ENCODE measurements around the gene RFT1. TPM values are rescaled to one million over a fixed set of nuclear protein-coding genes. Genes with fewer than 3 reads are reported as not detected.
A peak's percentile ranks its signal among the peaks of the same experiment; 100 is the strongest.

RFT1 gene
- total RNA-seq, 4 donors from 2014 or later, result 14.4 to 17.7 (median 16.2) TPM

GRCh38 chr3:53156368-53156834 is 26.2 kb upstream of the RFT1 start:
- Histone ChIP-seq H3K4me3 (replicated peaks in 1 of 3) (no peak overlapping the region), H3K27me3 (no peaks in the 10 kb centered on the region), H3K36me3 (no peaks in the 10 kb centered on the region), H3K27ac (peak overlapping the region; percentile 85 to 91 (median 87)), H3K4me1 (peaks cover 54 to 80% of the 10 kb centered on the region in 2 donors), H3K9me3 (no peaks in the 10 kb centered on the region)
- WGBS, 2 donors, result 11 to 16% methylated on average over 13 to 21 of the region's 36 CpGs
- TF ChIP-seq POLR2A (IDR thresholded peaks at IDR 0.05), result peak in 1 of 2 donors; percentile 50
- no peak for TF ChIP-seq CTCF (IDR thresholded peaks at IDR 0.05)
- DNase-seq, result peak; percentile 57 to 60
- intact Hi-C loops (cut with DNase I), result no loop called here

GRCh38 chr3:53155760-53156159 is 25.5 kb upstream of the RFT1 start:
- Histone ChIP-seq H3K4me1 (peaks cover 58 to 87% of the 10 kb centered on the region in 2 donors), H3K27ac (peak overlapping the region; percentile 88 to 94 (median 91)), H3K27me3 (no peaks in the 10 kb centered on the region), H3K36me3 (no peaks in the 10 kb centered on the region), H3K4me3 (replicated peaks in 1 of 3) (no peak overlapping the region), H3K9me3 (no peaks in the 10 kb centered on the region)
- TF ChIP-seq CTCF (IDR thresholded peaks at IDR 0.05) (no peak), POLR2A (IDR thresholded peaks at IDR 0.05) (peak in 1 of 2 donors; percentile 32)
- WGBS, 2 donors, result 43 to 45% methylated on average over 3 to 6 of the region's 6 CpGs
- intact Hi-C loops (cut with DNase I), result no loop called here
- DNase-seq, result peak; percentile 97 to 98

- no peak overlapping the region for H3K4me3 ChIP-seq (replicated peaks in 1 of 3)
- H3K27me3 ChIP-seq, result no peaks in the 10 kb centered on the region
- H3K4me1 ChIP-seq, result peaks cover 61 to 89% of the 10 kb centered on the region in 2 donors
- intact Hi-C loops (cut with DNase I), result no loop called here
- WGBS, 2 donors, result 20 to 33% methylated on average over 1 to 4 of the region's 4 CpGs
- no peaks in the 10 kb centered on the region for H3K9me3 ChIP-seq
- peak overlapping the region; percentile 88 to 94 (median 91) for H3K27ac ChIP-seq
- peak; percentile 94 to 97 for DNase-seq
- TF ChIP-seq POLR2A (IDR thresholded peaks at IDR 0.05) (no peak), CTCF (IDR thresholded peaks at IDR 0.05) (no peak)
- no peaks in the 10 kb centered on the region for H3K36me3 ChIP-seq
Observed at GRCh38 chr3:53154881-53155285, 24.6 kb upstream of the RFT1 start.

- Histone ChIP-seq H3K4me1 (peaks cover 59 to 88% of the 10 kb centered on the region in 2 donors), H3K27me3 (no peaks in the 10 kb centered on the region), H3K36me3 (no peaks in the 10 kb centered on the region), H3K27ac (peak overlapping the region; percentile 88 to 94 (median 91)), H3K9me3 (no peaks in the 10 kb centered on the region), H3K4me3 (replicated peaks in 1 of 3) (no peak overlapping the region)
- peak in 1 of 2 donors; percentile 51 for DNase-seq
- intact Hi-C loops (cut with DNase I), result no loop called here
- TF ChIP-seq CTCF (IDR thresholded peaks at IDR 0.05), result no peak
- TF ChIP-seq POLR2A (IDR thresholded peaks at IDR 0.05), result no peak
- 40 to 51% methylated on average over 5 to 6 of the region's 6 CpGs for WGBS, 2 donors
Observed at GRCh38 chr3:53153980-53154379, 23.7 kb upstream of the RFT1 start.

- no peaks in the 10 kb centered on the region for H3K36me3 ChIP-seq
- no peak for TF ChIP-seq CTCF (IDR thresholded peaks at IDR 0.05)
- no peak for TF ChIP-seq POLR2A (IDR thresholded peaks at IDR 0.05)
- DNase-seq, result no peak
- H3K27me3 ChIP-seq, result no peaks in the 10 kb centered on the region
- WGBS, 2 donors, result 78 to 85% methylated on average over 3 of the region's 3 CpGs
- no peaks in the 10 kb centered on the region for H3K9me3 ChIP-seq
- H3K4me3 ChIP-seq (replicated peaks in 1 of 3), result no peak overlapping the region
- peaks cover 55 to 82% of the 10 kb centered on the region in 2 donors for H3K4me1 ChIP-seq
- intact Hi-C loops (cut with DNase I), result no loop called here
- peak overlapping the region; percentile 88 to 94 (median 91) for H3K27ac ChIP-seq
Observed at GRCh38 chr3:53153264-53153823, 23.1 kb upstream of the RFT1 start.
